ENCODE measurements around the gene AMER3.

The AMER3 gene

GRCh38 chr2:130764821-130765115, 9.4 kb downstream of the AMER3 start:
- no peak for TF ChIP-seq FOXP2 (optimal IDR thresholded peaks at IDR 0.05; ENCODE audit: borderline replicate concordance, extremely low read depth, extremely low read length, insufficient read depth)
- TF ChIP-seq, protein P1, sequence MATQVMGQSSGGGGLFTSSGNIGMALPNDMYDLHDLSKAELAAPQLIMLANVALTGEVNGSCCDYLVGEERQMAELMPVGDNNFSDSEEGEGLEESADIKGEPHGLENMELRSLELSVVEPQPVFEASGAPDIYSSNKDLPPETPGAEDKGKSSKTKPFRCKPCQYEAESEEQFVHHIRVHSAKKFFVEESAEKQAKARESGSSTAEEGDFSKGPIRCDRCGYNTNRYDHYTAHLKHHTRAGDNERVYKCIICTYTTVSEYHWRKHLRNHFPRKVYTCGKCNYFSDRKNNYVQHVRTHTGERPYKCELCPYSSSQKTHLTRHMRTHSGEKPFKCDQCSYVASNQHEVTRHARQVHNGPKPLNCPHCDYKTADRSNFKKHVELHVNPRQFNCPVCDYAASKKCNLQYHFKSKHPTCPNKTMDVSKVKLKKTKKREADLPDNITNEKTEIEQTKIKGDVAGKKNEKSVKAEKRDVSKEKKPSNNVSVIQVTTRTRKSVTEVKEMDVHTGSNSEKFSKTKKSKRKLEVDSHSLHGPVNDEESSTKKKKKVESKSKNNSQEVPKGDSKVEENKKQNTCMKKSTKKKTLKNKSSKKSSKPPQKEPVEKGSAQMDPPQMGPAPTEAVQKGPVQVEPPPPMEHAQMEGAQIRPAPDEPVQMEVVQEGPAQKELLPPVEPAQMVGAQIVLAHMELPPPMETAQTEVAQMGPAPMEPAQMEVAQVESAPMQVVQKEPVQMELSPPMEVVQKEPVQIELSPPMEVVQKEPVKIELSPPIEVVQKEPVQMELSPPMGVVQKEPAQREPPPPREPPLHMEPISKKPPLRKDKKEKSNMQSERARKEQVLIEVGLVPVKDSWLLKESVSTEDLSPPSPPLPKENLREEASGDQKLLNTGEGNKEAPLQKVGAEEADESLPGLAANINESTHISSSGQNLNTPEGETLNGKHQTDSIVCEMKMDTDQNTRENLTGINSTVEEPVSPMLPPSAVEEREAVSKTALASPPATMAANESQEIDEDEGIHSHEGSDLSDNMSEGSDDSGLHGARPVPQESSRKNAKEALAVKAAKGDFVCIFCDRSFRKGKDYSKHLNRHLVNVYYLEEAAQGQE (IDR thresholded peaks at IDR 0.05; ENCODE audit: insufficient read depth in 1 of 2, low read depth in 2 of 2, low read length in 2 of 2), result no peak
- no peak for TF ChIP-seq SIN3A (IDR thresholded peaks at IDR 0.05; ENCODE audit: borderline replicate concordance, insufficient read depth, low read length)
- TF ChIP-seq POLR2AphosphoS5 (IDR thresholded peaks at IDR 0.05; ENCODE audit: low read depth, low read length), result no peak
- TF ChIP-seq TAF1 (IDR thresholded peaks at IDR 0.05; ENCODE audit: borderline replicate concordance, insufficient read depth, low read length), result no peak

DNA sequence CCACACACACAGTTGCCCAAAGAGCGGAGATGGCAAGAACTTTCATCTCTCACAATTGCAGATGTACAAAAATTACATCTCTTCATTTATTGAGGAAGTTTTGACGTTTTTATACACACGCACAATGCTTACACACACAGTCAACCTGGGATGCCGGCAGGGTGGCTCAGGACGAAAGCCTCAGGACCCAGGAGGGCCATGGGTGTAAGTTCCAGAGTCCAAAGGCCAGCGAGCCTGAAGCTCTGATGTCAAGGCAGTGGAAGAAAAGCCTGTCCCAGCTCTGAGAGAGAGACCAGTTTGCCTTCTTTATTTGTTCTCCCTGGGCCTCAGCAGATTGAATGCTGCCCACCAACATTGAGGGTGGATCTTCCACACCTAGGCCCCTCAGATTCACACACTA, 10.1 kb downstream of the AMER3 start:
- TF ChIP-seq FOXP2 (optimal IDR thresholded peaks at IDR 0.05; ENCODE audit: borderline replicate concordance, extremely low read depth, extremely low read length, insufficient read depth), result no peak
- TF ChIP-seq, protein P1 (IDR thresholded peaks at IDR 0.05; ENCODE audit: insufficient read depth in 1 of 2, low read depth in 2 of 2, low read length in 2 of 2), result no peak
- no peak for TF ChIP-seq POLR2AphosphoS5 (IDR thresholded peaks at IDR 0.05; ENCODE audit: low read depth, low read length)
- no peak for TF ChIP-seq TAF1 (IDR thresholded peaks at IDR 0.05; ENCODE audit: borderline replicate concordance, insufficient read depth, low read length)
- TF ChIP-seq SIN3A (IDR thresholded peaks at IDR 0.05; ENCODE audit: borderline replicate concordance, insufficient read depth, low read length), result no peak

- TF ChIP-seq TAF1 (IDR thresholded peaks at IDR 0.05; ENCODE audit: borderline replicate concordance, insufficient read depth, low read length) (no peak), POLR2AphosphoS5 (IDR thresholded peaks at IDR 0.05; ENCODE audit: low read depth, low read length) (no peak), SIN3A (IDR thresholded peaks at IDR 0.05; ENCODE audit: borderline replicate concordance, insufficient read depth, low read length) (no peak), FOXP2 (optimal IDR thresholded peaks at IDR 0.05; ENCODE audit: borderline replicate concordance, extremely low read depth, extremely low read length, insufficient read depth) (no peak)
- TF ChIP-seq, protein P1 (IDR thresholded peaks at IDR 0.05; ENCODE audit: insufficient read depth in 1 of 2, low read depth in 2 of 2, low read length in 2 of 2), result no peak
These were observed 10.7 kb downstream of the AMER3 start for GRCh38 chr2:130766037-130766436.

DNA sequence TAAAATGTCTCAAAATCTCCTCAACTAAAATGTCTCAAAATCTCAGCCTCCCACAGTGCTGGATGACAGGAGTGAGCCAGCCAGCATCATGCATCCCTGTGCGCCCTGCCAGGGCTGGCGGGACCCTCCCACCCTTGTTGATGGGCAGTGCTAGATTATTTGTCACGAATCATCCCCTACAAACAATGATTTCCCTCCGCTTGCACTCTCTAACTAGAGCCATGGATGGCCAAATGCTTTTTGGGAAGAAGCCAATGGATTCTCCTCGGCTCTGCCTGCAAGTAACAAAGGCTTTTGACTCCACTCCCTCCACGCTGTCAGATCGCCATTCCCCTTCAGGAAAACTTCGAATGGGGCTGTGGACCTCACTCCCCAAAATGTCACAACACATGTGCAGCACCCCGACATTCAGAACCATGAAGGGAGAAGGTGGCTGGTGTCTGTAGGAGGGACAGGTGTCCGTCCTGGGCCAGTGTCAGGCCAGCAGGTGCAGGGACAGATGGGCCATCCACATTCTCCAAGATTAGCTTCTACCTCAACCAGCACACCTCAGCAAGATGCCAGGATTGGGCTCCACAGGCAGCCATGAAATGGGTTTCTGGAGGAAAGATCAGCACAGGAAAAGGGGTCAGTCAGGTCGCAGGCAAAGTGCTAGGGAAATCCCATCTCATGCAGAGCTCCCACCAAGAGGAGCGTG, 11.5 kb downstream of the AMER3 start:
- TF ChIP-seq SIN3A (IDR thresholded peaks at IDR 0.05; ENCODE audit: borderline replicate concordance, insufficient read depth, low read length) (no peak), POLR2AphosphoS5 (IDR thresholded peaks at IDR 0.05; ENCODE audit: low read depth, low read length) (no peak), FOXP2 (optimal IDR thresholded peaks at IDR 0.05; ENCODE audit: borderline replicate concordance, extremely low read depth, extremely low read length, insufficient read depth) (no peak), TAF1 (IDR thresholded peaks at IDR 0.05; ENCODE audit: borderline replicate concordance, insufficient read depth, low read length) (no peak)
- TF ChIP-seq, protein P1 (IDR thresholded peaks at IDR 0.05; ENCODE audit: insufficient read depth in 1 of 2, low read depth in 2 of 2, low read length in 2 of 2), result no peak
